H9 (cell line): ENCODE results near the gene AIPL1. TPM values are rescaled to one million over a fixed set of nuclear protein-coding genes. Genes with fewer than 3 reads are reported as not detected.

Experiments
- DNase-seq: peaks from one replicate; pipeline ENCODE4 v3.0.0-alpha.2; 2017
- H2AFZ ChIP-seq: one replicate; pipeline ENCODE4 v1.6.1; 2013; ENCODE audit warnings: mild to moderate bottlenecking, low read length, control low read depth, moderate library complexity
- H2AK5ac ChIP-seq: 2 replicates; pipeline ENCODE4 v1.6.1; 2013; ENCODE audit warnings: low read length, control low read depth, mixed read lengths; ENCODE audit not compliant: insufficient read length
- H2BK120ac ChIP-seq: one replicate; pipeline ENCODE4 v1.6.1; 2013; ENCODE audit warnings: low read depth, mild to moderate bottlenecking, low read length, control low read depth, inconsistent platforms; ENCODE audit not compliant: poor library complexity, severe bottlenecking
- H2BK12ac ChIP-seq: 2 replicates; pipeline ENCODE4 v1.6.1; 2013; ENCODE audit warnings: low read length, control low read depth, mixed read lengths, low read depth; ENCODE audit not compliant: insufficient read length
- H2BK15ac ChIP-seq: 2 replicates; pipeline ENCODE4 v1.6.1; 2013; ENCODE audit warnings: low read depth, low read length, control low read depth
- H2BK20ac ChIP-seq: one replicate; pipeline ENCODE4 v1.6.1; 2013; ENCODE audit warnings: low read depth, mild to moderate bottlenecking, low read length, control low read depth, inconsistent platforms; ENCODE audit not compliant: poor library complexity, severe bottlenecking
- H2BK5ac ChIP-seq: 2 replicates; pipeline ENCODE4 v1.6.1; 2013; ENCODE audit warnings: low read length, control low read depth, mixed read lengths; ENCODE audit not compliant: insufficient read length
- H3K14ac ChIP-seq: 2 replicates; pipeline ENCODE4 v1.6.1; 2013; ENCODE audit warnings: low read length, control low read depth; ENCODE audit not compliant: insufficient read depth
- H3K18ac ChIP-seq: 2 replicates; pipeline ENCODE4 v1.6.1; 2013; ENCODE audit warnings: low read depth, mild to moderate bottlenecking, mixed read lengths, low read length, control low read depth; ENCODE audit not compliant: insufficient read length
- H3K23ac ChIP-seq: 2 replicates; pipeline ENCODE4 v1.6.1; 2013; ENCODE audit warnings: low read length, control low read depth, mixed read lengths, low read depth; ENCODE audit not compliant: insufficient read length
- H3K23me2 ChIP-seq: 2 replicates; pipeline ENCODE4 v1.6.1; 2013; ENCODE audit warnings: low read depth, mild to moderate bottlenecking, mixed read lengths, low read length, control low read depth; ENCODE audit not compliant: insufficient read length, poor library complexity, severe bottlenecking
- H3K27ac ChIP-seq: 2 replicates; pipeline ENCODE4 v1.5.1; 2013; ENCODE audit warnings: low read length, control low read depth, mixed read lengths, low read depth; ENCODE audit not compliant: insufficient read length
- H3K27me3 ChIP-seq: 2 replicates; pipeline ENCODE4 v1.6.1; 2013; ENCODE audit warnings: low read length, control low read depth, inconsistent platforms; ENCODE audit not compliant: insufficient read depth
- H3K4ac ChIP-seq: 2 replicates; pipeline ENCODE4 v1.6.1; 2013; ENCODE audit warnings: low read depth, mild to moderate bottlenecking, control low read depth, inconsistent platforms, low read length, moderate library complexity
- H3K4me1 ChIP-seq: 2 replicates; pipeline ENCODE4 v1.6.1; 2013; ENCODE audit warnings: low read length, control low read depth, inconsistent platforms; ENCODE audit not compliant: insufficient read depth
- H3K4me2 ChIP-seq: 2 replicates; pipeline ENCODE4 v1.6.1; 2013; ENCODE audit warnings: low read length, control low read depth, mixed read lengths; ENCODE audit not compliant: insufficient read length, insufficient read depth
- H3K56ac ChIP-seq: 2 replicates; pipeline ENCODE4 v1.6.1; 2013; ENCODE audit warnings: low read depth, mild to moderate bottlenecking, mixed read lengths, low read length, control low read depth; ENCODE audit not compliant: insufficient read length
- H3K79me1 ChIP-seq: 2 replicates; pipeline ENCODE4 v1.6.1; 2013; ENCODE audit warnings: low read depth, mild to moderate bottlenecking, moderate library complexity, low read length, control low read depth, inconsistent platforms; ENCODE audit not compliant: insufficient read depth, poor library complexity, severe bottlenecking
- H3K79me2 ChIP-seq: 2 replicates; pipeline ENCODE4 v1.6.1; 2013; ENCODE audit warnings: low read length, control low read depth, inconsistent platforms; ENCODE audit not compliant: insufficient read depth
- H3K9ac ChIP-seq: 2 replicates; pipeline ENCODE4 v1.6.1; 2013; ENCODE audit warnings: low read length, control low read depth, mixed read lengths; ENCODE audit not compliant: insufficient read length; ENCODE audit errors: extremely low read depth
- H3K9me3 ChIP-seq: one replicate; pipeline ENCODE4 v1.6.1; 2013; ENCODE audit warnings: low read depth, low read length, inconsistent platforms; ENCODE audit not compliant: control insufficient read depth
- H3T11ph ChIP-seq: one replicate; pipeline ENCODE4 v1.6.1; 2013; ENCODE audit warnings: mild to moderate bottlenecking, low read length, control low read depth, inconsistent platforms
- H4K20me1 ChIP-seq: one replicate; pipeline ENCODE4 v1.6.1; 2013; ENCODE audit not compliant: control insufficient read depth, insufficient read length, insufficient read depth
- H4K5ac ChIP-seq: 2 replicates; pipeline ENCODE4 v1.6.1; 2013; ENCODE audit warnings: low read depth, mild to moderate bottlenecking, mixed read lengths, low read length, control low read depth; ENCODE audit not compliant: insufficient read length
- H4K8ac ChIP-seq: replicated peaks from 2 replicates; pipeline ENCODE4 v1.6.1; 2013; ENCODE audit warnings: low read length, control low read depth, mixed read lengths, low read depth; ENCODE audit not compliant: insufficient read length
- H4K91ac ChIP-seq: 2 replicates; pipeline ENCODE4 v1.6.1; 2013; ENCODE audit warnings: low read depth, mild to moderate bottlenecking, moderate library complexity, mixed read lengths, low read length, control low read depth; ENCODE audit not compliant: insufficient read length
- H3K27ac Mint-ChIP-seq, 3 experiments: 2 replicates in 2 of 3; 3 replicates in 1 of 3; pipeline ENCODE4 v1.8.0; 2020 to 2021; ENCODE audit warnings: mixed read lengths in 3 of 3, mild to moderate bottlenecking in 1 of 3, moderate library complexity in 1 of 3
- H3K27me3 Mint-ChIP-seq: 2 replicates; pipeline ENCODE4 v1.8.0; 2021; ENCODE audit warnings: low read depth, mild to moderate bottlenecking, moderate library complexity, mixed read lengths
- H3K36me3 Mint-ChIP-seq, 3 experiments: 2 replicates in 2 of 3; 3 replicates in 1 of 3; pipeline ENCODE4 v1.8.0; 2020 to 2021; ENCODE audit warnings: low read depth in 3 of 3, mixed read lengths in 3 of 3; ENCODE audit not compliant: insufficient read depth in 1 of 3
- H3K4me1 Mint-ChIP-seq, 2 experiments: 2 replicates each; pipeline ENCODE4 v1.8.0; 2020; ENCODE audit warnings: mixed read lengths in 2 of 2
- H3K4me3 Mint-ChIP-seq, 2 experiments: 2 replicates in 1 of 2; 3 replicates in 1 of 2; pipeline ENCODE4 v1.8.0; 2020 to 2021; ENCODE audit warnings: mild to moderate bottlenecking in 2 of 2, mixed read lengths in 2 of 2, moderate library complexity in 1 of 2
- H3K9me3 Mint-ChIP-seq, 2 experiments: 2 replicates in 1 of 2; 3 replicates in 1 of 2; pipeline ENCODE4 v1.8.0; 2020; ENCODE audit warnings: mild to moderate bottlenecking in 2 of 2, mixed read lengths in 2 of 2, moderate library complexity in 1 of 2
- CTCF ChIP-seq: fragments of 200-600 bp; sonication (generic); conservative IDR thresholded peaks from 3 replicates; pipeline ENCODE4 v1.8.0; 2021; ENCODE audit warnings: antibody characterized with exemption, mild to moderate bottlenecking
- WGBS: extraction: QIAGEN DNeasy Blood & Tissue Kit; methylation state at CpG from one replicate; pipeline ENCODE4 v1.1.7; 2013; ENCODE audit warnings: missing lambda C conversion rate, low lambda C conversion rate, mixed read lengths; ENCODE audit not compliant: insufficient read length; ENCODE audit errors: extremely low coverage; 5-methylcytosine and 5-hydroxymethylcytosine counted together
- total RNA-seq: library from RNA; stranded (reverse); gene quantifications from 2 replicates; pipeline ENCODE4 v1.2.1, GENCODE V29; 2021

AIPL1 gene
- total RNA-seq, 1 experiment from 2014 or later: 0.57 TPM

DNA sequence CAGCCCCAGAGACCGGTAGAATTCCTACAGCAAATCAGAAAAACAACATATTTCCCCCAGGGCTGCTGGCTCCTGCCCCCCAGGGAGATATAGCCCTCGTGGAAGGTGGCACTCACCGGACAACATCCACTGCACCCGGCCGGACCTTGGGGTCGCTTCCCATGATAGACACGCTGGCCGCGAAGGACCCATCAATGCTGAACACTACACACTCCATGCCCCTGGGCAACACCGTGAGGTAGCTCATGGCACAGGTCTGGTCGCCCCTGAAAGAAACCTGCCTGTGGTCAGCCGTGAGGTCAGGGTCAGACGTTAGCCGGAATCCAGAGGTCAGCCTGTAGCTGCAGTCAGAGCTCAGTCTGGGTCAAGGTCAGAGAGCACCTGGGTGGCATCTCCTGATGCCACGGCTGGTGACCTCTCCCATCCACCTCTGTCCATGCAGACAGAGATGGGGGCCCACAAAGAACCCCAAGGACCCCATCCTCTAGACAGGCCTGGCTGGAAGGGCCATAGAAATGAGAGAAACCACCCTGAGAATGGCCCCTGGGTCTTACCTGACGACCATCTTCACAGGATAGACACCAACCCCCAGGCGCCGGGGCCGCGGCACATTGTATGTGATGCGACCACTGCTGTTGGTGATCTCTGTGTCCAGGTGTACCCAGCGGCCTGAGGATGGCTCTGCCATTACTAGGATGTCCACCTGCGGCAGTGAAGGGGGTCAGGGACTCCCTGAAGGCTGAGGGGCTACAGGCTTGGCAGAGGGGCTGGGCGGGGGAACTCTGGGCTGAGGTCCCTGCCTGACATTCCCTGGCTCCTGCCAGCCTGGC lies 28.9 kb upstream of the AIPL1 start:
- H4K8ac ChIP-seq: no peak overlapping the region
- H2BK120ac ChIP-seq: no peak overlapping the region

More for the DNA sequence above, 28.9 kb upstream of the AIPL1 start:
- Histone ChIP-seq H2BK15ac (no peak overlapping the region), H2BK5ac (no peak overlapping the region), H3K4me1 (peaks cover 8% of the 10 kb centered on the region; the same call in 1 of the 2 replicates), H3K4me2 (no peak overlapping the region), H4K20me1 (no peaks in the 10 kb centered on the region), H4K5ac (no peak overlapping the region), H3K23ac (no peak overlapping the region), H3K56ac (no peak overlapping the region), H2BK20ac (no peak overlapping the region), H3K9me3 (no peaks in the 10 kb centered on the region), H3K23me2 (no peaks in the 10 kb centered on the region), H2AK5ac (no peak overlapping the region), H4K91ac (no peak overlapping the region), H3K27me3 (no peaks in the 10 kb centered on the region; the same call in 1 of the 2 replicates), H2BK12ac (no peak overlapping the region), H3K4ac (no peak overlapping the region), H3K18ac (peak overlapping the region; percentile 3), H2AFZ (no peak overlapping the region), H3K79me2 (no peaks in the 10 kb centered on the region), H3K27ac (no peak overlapping the region), H3K14ac (no peak overlapping the region; the same call in 1 of the 2 replicates), H3T11ph (no peak overlapping the region), H3K79me1 (no peaks in the 10 kb centered on the region), H3K9ac (no peak overlapping the region)
- Mint-ChIP-seq H3K27ac (no peak overlapping the region; a peak in 1 of 7 replicates), H3K4me3 (no peak overlapping the region), H3K9me3 (peaks cover 0 to 3% of the 10 kb centered on the region in 2 experiments; a peak in 2 of 5 replicates), H3K4me1 (peaks cover 23 to 43% of the 10 kb centered on the region in 2 experiments), H3K27me3 (peaks cover 3% of the 10 kb centered on the region), H3K36me3 (no peaks in the 10 kb centered on the region; a peak in 2 of 7 replicates)
- no peak for DNase-seq
- no CpG with 5 or more reads among the region's 24 CpGs for WGBS
- TF ChIP-seq CTCF: no peak
